ENCODE results near the gene C9orf152.

Gene C9orf152

GRCh38 chr9:110188991-110189390, 19.0 kb downstream of the C9orf152 start:
- no peaks in the 10 kb centered on the region for H3K27me3 ChIP-seq (ENCODE audit: control insufficient read depth, insufficient read depth, low read length)
- H3K36me3 ChIP-seq (ENCODE audit: control insufficient read depth, insufficient read depth, low read length): no peaks in the 10 kb centered on the region
- H3K9ac ChIP-seq (ENCODE audit: low read depth, low read length): no peak overlapping the region
- H3K4me1 ChIP-seq (ENCODE audit: control insufficient read depth, insufficient read depth, low read length): peaks cover 3% of the 10 kb centered on the region
- H3K9me3 ChIP-seq (ENCODE audit: control insufficient read depth, insufficient read depth, low read length): no peaks in the 10 kb centered on the region
- no peak overlapping the region for H3K4me3 ChIP-seq (ENCODE audit: low read depth, low read length)

- H3K4me1 ChIP-seq (ENCODE audit: control insufficient read depth, insufficient read depth, low read length): peaks cover 3% of the 10 kb centered on the region
- H3K36me3 ChIP-seq (ENCODE audit: control insufficient read depth, insufficient read depth, low read length): no peaks in the 10 kb centered on the region
- H3K9ac ChIP-seq (ENCODE audit: low read depth, low read length): no peak overlapping the region
- H3K4me3 ChIP-seq (ENCODE audit: low read depth, low read length): no peak overlapping the region
- H3K9me3 ChIP-seq (ENCODE audit: control insufficient read depth, insufficient read depth, low read length): no peaks in the 10 kb centered on the region
- no peaks in the 10 kb centered on the region for H3K27me3 ChIP-seq (ENCODE audit: control insufficient read depth, insufficient read depth, low read length)
These were observed 19.9 kb downstream of the C9orf152 start for GRCh38 chr9:110188101-110188500.

- peaks cover 3% of the 10 kb centered on the region for H3K4me1 ChIP-seq (ENCODE audit: control insufficient read depth, insufficient read depth, low read length)
- no peak overlapping the region for H3K4me3 ChIP-seq (ENCODE audit: low read depth, low read length)
- no peaks in the 10 kb centered on the region for H3K36me3 ChIP-seq (ENCODE audit: control insufficient read depth, insufficient read depth, low read length)
- no peak overlapping the region for H3K9ac ChIP-seq (ENCODE audit: low read depth, low read length)
- no peaks in the 10 kb centered on the region for H3K27me3 ChIP-seq (ENCODE audit: control insufficient read depth, insufficient read depth, low read length)
- H3K9me3 ChIP-seq (ENCODE audit: control insufficient read depth, insufficient read depth, low read length): no peaks in the 10 kb centered on the region
These were observed 20.8 kb downstream of the C9orf152 start for GRCh38 chr9:110187126-110187525.

GRCh38 chr9:110186254-110186653, 21.7 kb downstream of the C9orf152 start:
- Histone ChIP-seq H3K9me3 (ENCODE audit: control insufficient read depth, insufficient read depth, low read length) (no peaks in the 10 kb centered on the region), H3K27me3 (ENCODE audit: control insufficient read depth, insufficient read depth, low read length) (no peaks in the 10 kb centered on the region), H3K4me1 (ENCODE audit: control insufficient read depth, insufficient read depth, low read length) (peaks cover 3% of the 10 kb centered on the region), H3K9ac (ENCODE audit: low read depth, low read length) (no peak overlapping the region), H3K4me3 (ENCODE audit: low read depth, low read length) (no peak overlapping the region), H3K36me3 (ENCODE audit: control insufficient read depth, insufficient read depth, low read length) (no peaks in the 10 kb centered on the region)

- peaks cover under 1% of the 10 kb centered on the region for H3K36me3 ChIP-seq (ENCODE audit: control insufficient read depth, insufficient read depth, low read length)
- no peak overlapping the region for H3K9ac ChIP-seq (ENCODE audit: low read depth, low read length)
- no peaks in the 10 kb centered on the region for H3K27me3 ChIP-seq (ENCODE audit: control insufficient read depth, insufficient read depth, low read length)
- no peak overlapping the region for H3K4me3 ChIP-seq (ENCODE audit: low read depth, low read length)
- H3K4me1 ChIP-seq (ENCODE audit: control insufficient read depth, insufficient read depth, low read length): peaks cover 3% of the 10 kb centered on the region
- H3K9me3 ChIP-seq (ENCODE audit: control insufficient read depth, insufficient read depth, low read length): no peaks in the 10 kb centered on the region
These were observed 22.2 kb downstream of the C9orf152 start for GRCh38 chr9:110185806-110186205.

GRCh38 chr9:110183208-110184145, 24.5 kb downstream of the C9orf152 start:
- no peak overlapping the region for H3K9ac ChIP-seq (ENCODE audit: low read depth, low read length)
- H3K4me1 ChIP-seq (ENCODE audit: control insufficient read depth, insufficient read depth, low read length): peaks cover 3% of the 10 kb centered on the region
- H3K4me3 ChIP-seq (ENCODE audit: low read depth, low read length): no peak overlapping the region
- peaks cover 2% of the 10 kb centered on the region for H3K36me3 ChIP-seq (ENCODE audit: control insufficient read depth, insufficient read depth, low read length)
- H3K9me3 ChIP-seq (ENCODE audit: control insufficient read depth, insufficient read depth, low read length): no peaks in the 10 kb centered on the region
- no peaks in the 10 kb centered on the region for H3K27me3 ChIP-seq (ENCODE audit: control insufficient read depth, insufficient read depth, low read length)

- Histone ChIP-seq H3K27me3 (ENCODE audit: control insufficient read depth, insufficient read depth, low read length) (no peaks in the 10 kb centered on the region), H3K9ac (ENCODE audit: low read depth, low read length) (no peak overlapping the region)
These were observed 27.2 kb downstream of the C9orf152 start for GRCh38 chr9:110180511-110181434.

GRCh38 chr9:110179734-110180133, 28.2 kb downstream of the C9orf152 start:
- Histone ChIP-seq H3K27me3 (ENCODE audit: control insufficient read depth, insufficient read depth, low read length) (no peaks in the 10 kb centered on the region), H3K4me3 (ENCODE audit: low read depth, low read length) (no peak overlapping the region), H3K36me3 (ENCODE audit: control insufficient read depth, insufficient read depth, low read length) (peaks cover 2% of the 10 kb centered on the region), H3K9ac (ENCODE audit: low read depth, low read length) (no peak overlapping the region), H3K9me3 (ENCODE audit: control insufficient read depth, insufficient read depth, low read length) (no peaks in the 10 kb centered on the region), H3K4me1 (ENCODE audit: control insufficient read depth, insufficient read depth, low read length) (no peaks in the 10 kb centered on the region)

More at GRCh38 chr9:110180511-110181434, 27.2 kb downstream of the C9orf152 start:
- Histone ChIP-seq H3K9me3 (ENCODE audit: control insufficient read depth, insufficient read depth, low read length) (no peaks in the 10 kb centered on the region), H3K4me1 (ENCODE audit: control insufficient read depth, insufficient read depth, low read length) (peaks cover 3% of the 10 kb centered on the region), H3K36me3 (ENCODE audit: control insufficient read depth, insufficient read depth, low read length) (peaks cover 2% of the 10 kb centered on the region), H3K4me3 (ENCODE audit: low read depth, low read length) (no peak overlapping the region)

GRCh38 chr9:110178281-110178680, 29.7 kb downstream of the C9orf152 start:
- H3K27me3 ChIP-seq (ENCODE audit: control insufficient read depth, insufficient read depth, low read length): no peaks in the 10 kb centered on the region
- peaks cover 2% of the 10 kb centered on the region for H3K36me3 ChIP-seq (ENCODE audit: control insufficient read depth, insufficient read depth, low read length)

GRCh38 chr9:110175275-110175968, 32.5 kb downstream of the C9orf152 start:
- Histone ChIP-seq H3K27me3 (ENCODE audit: control insufficient read depth, insufficient read depth, low read length) (no peaks in the 10 kb centered on the region), H3K9ac (ENCODE audit: low read depth, low read length) (no peak overlapping the region), H3K36me3 (ENCODE audit: control insufficient read depth, insufficient read depth, low read length) (no peaks in the 10 kb centered on the region), H3K9me3 (ENCODE audit: control insufficient read depth, insufficient read depth, low read length) (no peaks in the 10 kb centered on the region), H3K4me3 (ENCODE audit: low read depth, low read length) (no peak overlapping the region), H3K4me1 (ENCODE audit: control insufficient read depth, insufficient read depth, low read length) (no peaks in the 10 kb centered on the region)

More at GRCh38 chr9:110178281-110178680, 29.7 kb downstream of the C9orf152 start:
- H3K9me3 ChIP-seq (ENCODE audit: control insufficient read depth, insufficient read depth, low read length): no peaks in the 10 kb centered on the region
- no peaks in the 10 kb centered on the region for H3K4me1 ChIP-seq (ENCODE audit: control insufficient read depth, insufficient read depth, low read length)
- H3K4me3 ChIP-seq (ENCODE audit: low read depth, low read length): no peak overlapping the region
- H3K9ac ChIP-seq (ENCODE audit: low read depth, low read length): no peak overlapping the region

GRCh38 chr9:110173322-110173642, 34.7 kb downstream of the C9orf152 start:
- no peaks in the 10 kb centered on the region for H3K27me3 ChIP-seq (ENCODE audit: control insufficient read depth, insufficient read depth, low read length)
- H3K9me3 ChIP-seq (ENCODE audit: control insufficient read depth, insufficient read depth, low read length): no peaks in the 10 kb centered on the region
- H3K36me3 ChIP-seq (ENCODE audit: control insufficient read depth, insufficient read depth, low read length): no peaks in the 10 kb centered on the region
- H3K4me1 ChIP-seq (ENCODE audit: control insufficient read depth, insufficient read depth, low read length): no peaks in the 10 kb centered on the region
- no peak overlapping the region for H3K9ac ChIP-seq (ENCODE audit: low read depth, low read length)
- H3K4me3 ChIP-seq (ENCODE audit: low read depth, low read length): no peak overlapping the region

All from iPS-15b (cell line).